Measurements from ENCODE around the gene TCF20. TPM values are rescaled to one million over a fixed set of nuclear protein-coding genes. Genes with fewer than 3 reads are reported as not detected.

Gene TCF20
- total RNA-seq, 1 donor from 2014 or later = 27.6 TPM

DNA sequence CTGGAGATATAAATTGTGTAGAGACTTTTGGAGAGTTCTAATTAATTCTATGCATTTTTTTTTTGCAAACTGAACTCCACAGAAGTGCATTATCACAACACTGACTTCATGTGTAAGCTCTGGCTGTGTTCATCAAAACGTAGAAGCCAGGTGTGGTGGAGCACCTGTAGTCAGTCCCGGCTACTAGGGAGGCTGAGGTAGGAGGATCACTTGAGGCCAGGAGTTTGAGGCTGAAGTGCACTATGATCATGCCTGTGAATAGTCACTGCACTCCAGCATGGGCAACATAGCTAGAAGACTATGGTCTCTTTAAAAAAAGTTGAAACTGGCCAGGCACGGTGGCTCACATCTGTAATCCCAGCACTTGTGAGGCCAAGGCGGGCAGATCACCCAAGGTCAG, 20.6 kb downstream of the TCF20 start:
- DNase-seq (ENCODE audit: low read depth) = no peak
- H3K4me3 ChIP-seq (ENCODE audit: low read depth, low read length) = no peak overlapping the region
- no peak for TF ChIP-seq CTCF (conservative IDR thresholded peaks at IDR 0.05; ENCODE audit: low read depth, low read length)

- DNase-seq (ENCODE audit: low read depth) = no peak
- no peak overlapping the region for H3K4me3 ChIP-seq (ENCODE audit: low read depth, low read length)
- TF ChIP-seq CTCF (conservative IDR thresholded peaks at IDR 0.05; ENCODE audit: low read depth, low read length) = no peak
These were observed 21.5 kb downstream of the TCF20 start for GRCh38 chr22:42248995-42249394.

GRCh38 chr22:42247596-42247995, 22.9 kb downstream of the TCF20 start:
- H3K4me3 ChIP-seq (ENCODE audit: low read depth, low read length) = no peak overlapping the region
- DNase-seq (ENCODE audit: low read depth) = no peak
- TF ChIP-seq CTCF (conservative IDR thresholded peaks at IDR 0.05; ENCODE audit: low read depth, low read length) = no peak

DNA sequence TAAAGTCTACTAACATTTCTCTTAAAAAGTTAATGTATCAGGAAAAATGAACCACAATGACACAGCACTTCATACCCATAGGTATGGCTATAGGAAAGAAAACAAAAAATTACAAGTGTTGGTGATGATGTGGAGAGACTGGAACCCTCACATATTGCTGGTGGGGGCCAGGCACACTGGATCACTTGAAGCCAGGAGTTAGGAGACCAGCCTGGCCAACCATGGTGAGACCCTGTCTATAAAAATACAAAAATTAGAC, 26.7 kb downstream of the TCF20 start:
- DNase-seq (ENCODE audit: low read depth) = no peak
- TF ChIP-seq CTCF (conservative IDR thresholded peaks at IDR 0.05; ENCODE audit: low read depth, low read length) = no peak
- no peak overlapping the region for H3K4me3 ChIP-seq (ENCODE audit: low read depth, low read length)

DNA sequence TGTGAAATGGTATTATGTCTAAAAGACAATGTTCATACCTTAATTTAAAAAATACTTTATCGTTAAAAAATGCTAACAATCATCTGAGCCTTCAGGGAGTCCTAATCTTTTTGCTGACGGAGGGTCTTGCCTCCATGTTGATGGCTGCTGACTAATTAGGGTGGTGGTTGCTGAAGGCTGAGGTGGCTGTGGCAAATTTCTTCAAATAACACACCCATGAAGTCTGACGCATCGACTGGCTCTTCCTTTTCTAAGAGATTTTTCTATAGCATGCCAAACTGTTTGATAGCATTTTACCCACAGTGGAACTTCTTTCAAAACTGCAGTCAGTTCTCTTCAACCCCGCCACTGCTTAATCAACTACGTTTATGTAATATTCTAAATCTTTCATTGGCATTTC, 33.6 kb downstream of the TCF20 start:
- no peak for DNase-seq (ENCODE audit: low read depth)
- no peak for TF ChIP-seq CTCF (conservative IDR thresholded peaks at IDR 0.05; ENCODE audit: low read depth, low read length)

DNA sequence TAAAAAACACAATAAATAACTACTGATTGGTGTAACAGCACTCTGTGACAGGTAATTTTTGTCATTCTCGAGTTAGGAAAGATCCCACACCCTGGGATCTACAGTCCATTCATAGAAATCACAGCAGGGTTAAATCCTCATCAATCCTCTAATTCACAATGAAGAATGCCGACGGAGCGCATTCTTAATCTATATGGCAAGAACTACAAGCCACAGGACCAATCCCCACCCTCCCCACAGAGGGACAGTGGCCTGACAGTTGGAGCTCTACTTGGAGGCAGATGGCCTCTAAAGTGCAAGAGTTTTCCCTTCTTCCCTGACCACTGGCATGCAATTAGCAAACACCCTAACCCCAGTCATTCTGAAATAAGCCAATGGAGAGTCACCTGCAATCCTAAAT, 34.2 kb downstream of the TCF20 start:
- no peak overlapping the region for H3K4me3 ChIP-seq (ENCODE audit: low read depth, low read length)
- DNase-seq (ENCODE audit: low read depth) = no peak
- no peak for TF ChIP-seq CTCF (conservative IDR thresholded peaks at IDR 0.05; ENCODE audit: low read depth, low read length)

More for the DNA sequence above, 33.6 kb downstream of the TCF20 start:
- H3K4me3 ChIP-seq (ENCODE audit: low read depth, low read length) = no peak overlapping the region

- TF ChIP-seq CTCF (conservative IDR thresholded peaks at IDR 0.05; ENCODE audit: low read depth, low read length) = no peak
- H3K4me3 ChIP-seq (ENCODE audit: low read depth, low read length) = no peak overlapping the region
- DNase-seq (ENCODE audit: low read depth) = no peak
These were observed 36.6 kb downstream of the TCF20 start for GRCh38 chr22:42233879-42234278.
